ENCODE measurements around the gene LCE2D.
"Not testable (repeated sequence)": the region's sequence is repeated elsewhere in the genome, so short reads cannot be mapped to it uniquely, and the experiment has no call there.

LCE2D gene

DNA sequence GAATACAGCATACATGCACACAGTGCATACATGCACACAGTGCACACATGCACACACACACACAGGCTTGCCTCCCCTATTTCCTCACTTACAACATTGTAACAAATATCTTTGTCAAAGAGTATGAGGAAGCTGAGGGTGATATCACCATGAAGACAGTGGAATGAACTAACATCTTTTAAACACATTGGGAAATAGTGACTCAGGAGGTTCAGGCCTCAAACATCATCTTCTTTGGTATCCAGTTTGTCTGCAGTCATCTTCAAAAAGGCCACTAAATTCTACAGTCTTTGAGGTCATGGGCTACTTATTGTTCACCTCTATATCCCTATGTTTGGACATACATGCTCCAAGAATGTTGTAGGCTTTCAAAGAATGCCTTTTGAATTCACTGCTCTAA is 20.7 kb downstream of the LCE2D start:
- DNase-seq (ENCODE audit: insufficient read length, low spot score) (no peak), FAIRE-seq (no peak)

DNA sequence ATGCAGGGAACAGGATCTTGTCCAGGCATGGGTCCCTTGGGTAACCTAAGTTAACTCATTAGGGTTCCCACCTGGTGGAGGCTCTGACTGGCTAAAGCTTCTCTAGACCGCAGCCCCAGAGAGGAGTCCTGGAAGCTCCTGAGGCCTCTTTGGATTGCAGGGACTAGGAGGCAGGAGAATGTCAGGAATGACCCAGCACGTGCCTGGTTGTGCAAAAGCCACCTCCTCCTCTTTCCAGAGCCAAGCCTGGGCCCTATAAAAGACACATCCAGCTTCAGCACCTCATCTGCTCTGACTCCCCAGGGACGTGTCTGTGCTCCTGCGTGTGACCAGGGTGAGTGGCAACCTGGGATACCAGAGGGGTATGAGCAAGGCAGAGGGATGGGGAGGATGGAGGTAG is 22.6 kb downstream of the LCE2D start, which contains the start of gene LCE2B:
Gene LCE2B (plus strand): TSS at position 301 of the 400 bp plus-strand sequence. CDS start 721 bp downstream, outside the sequence.
- not testable (repeated sequence) for DNase-seq (ENCODE audit: insufficient read length, low spot score); FAIRE-seq

More for the DNA sequence above, 20.7 kb downstream of the LCE2D start:
- TF ChIP-seq, protein P1, sequence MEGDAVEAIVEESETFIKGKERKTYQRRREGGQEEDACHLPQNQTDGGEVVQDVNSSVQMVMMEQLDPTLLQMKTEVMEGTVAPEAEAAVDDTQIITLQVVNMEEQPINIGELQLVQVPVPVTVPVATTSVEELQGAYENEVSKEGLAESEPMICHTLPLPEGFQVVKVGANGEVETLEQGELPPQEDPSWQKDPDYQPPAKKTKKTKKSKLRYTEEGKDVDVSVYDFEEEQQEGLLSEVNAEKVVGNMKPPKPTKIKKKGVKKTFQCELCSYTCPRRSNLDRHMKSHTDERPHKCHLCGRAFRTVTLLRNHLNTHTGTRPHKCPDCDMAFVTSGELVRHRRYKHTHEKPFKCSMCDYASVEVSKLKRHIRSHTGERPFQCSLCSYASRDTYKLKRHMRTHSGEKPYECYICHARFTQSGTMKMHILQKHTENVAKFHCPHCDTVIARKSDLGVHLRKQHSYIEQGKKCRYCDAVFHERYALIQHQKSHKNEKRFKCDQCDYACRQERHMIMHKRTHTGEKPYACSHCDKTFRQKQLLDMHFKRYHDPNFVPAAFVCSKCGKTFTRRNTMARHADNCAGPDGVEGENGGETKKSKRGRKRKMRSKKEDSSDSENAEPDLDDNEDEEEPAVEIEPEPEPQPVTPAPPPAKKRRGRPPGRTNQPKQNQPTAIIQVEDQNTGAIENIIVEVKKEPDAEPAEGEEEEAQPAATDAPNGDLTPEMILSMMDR (IDR thresholded peaks at IDR 0.05; ENCODE audit: insufficient read depth, missing control alignments), result no peak

DNA sequence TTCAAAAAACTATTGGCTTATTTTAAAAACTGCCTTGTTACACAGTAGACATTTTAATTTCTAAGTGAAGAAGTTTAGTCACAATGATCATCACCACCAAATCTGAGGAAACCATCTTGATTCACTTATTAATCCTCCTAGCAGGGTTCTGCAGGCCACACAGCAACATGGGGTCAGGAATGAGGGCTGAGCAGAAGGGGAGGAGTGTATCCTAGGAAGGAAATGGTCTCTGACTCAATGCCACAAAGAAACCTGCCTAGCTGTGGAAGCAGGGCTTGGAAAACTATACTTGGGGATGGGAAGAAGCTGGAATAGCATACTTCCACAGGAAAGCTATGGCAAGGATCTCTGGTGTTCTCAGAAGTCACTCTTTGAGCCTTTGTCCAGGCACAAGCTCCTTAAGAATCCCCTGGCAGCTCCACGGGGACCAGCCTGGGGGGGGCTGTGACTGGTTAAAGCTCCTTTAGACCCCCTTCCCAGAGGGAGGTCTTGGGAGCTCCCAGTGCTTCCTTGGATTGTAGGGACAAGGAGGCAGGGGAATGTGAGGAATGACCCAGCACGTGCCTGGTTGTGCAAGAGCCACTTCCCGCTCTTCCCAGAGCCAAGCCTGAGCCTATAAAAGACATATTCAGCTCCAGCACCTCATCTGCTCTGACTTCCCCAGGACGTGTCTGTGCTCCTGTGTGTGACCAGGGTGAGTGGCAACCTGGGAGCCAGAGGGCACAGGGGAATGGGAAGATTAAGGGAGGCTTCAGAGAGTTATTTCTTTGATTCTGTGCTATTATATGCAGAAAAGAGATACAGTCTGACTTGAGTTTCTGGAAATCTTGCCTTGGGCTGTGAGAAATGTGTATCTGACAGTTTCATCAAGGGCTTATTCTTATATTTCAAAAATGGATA is 34.8 kb downstream of the LCE2D start, which contains the start of gene LCE2A:
Gene LCE2A (plus strand): TSS at position 645 of the 900 bp plus-strand sequence. CDS start 557 bp downstream, outside the sequence.
- no peak for DNase-seq (ENCODE audit: insufficient read length, low spot score)
- TF ChIP-seq, protein P1 (IDR thresholded peaks at IDR 0.05; ENCODE audit: insufficient read depth, missing control alignments), result no peak
- FAIRE-seq, result no peak

DNA sequence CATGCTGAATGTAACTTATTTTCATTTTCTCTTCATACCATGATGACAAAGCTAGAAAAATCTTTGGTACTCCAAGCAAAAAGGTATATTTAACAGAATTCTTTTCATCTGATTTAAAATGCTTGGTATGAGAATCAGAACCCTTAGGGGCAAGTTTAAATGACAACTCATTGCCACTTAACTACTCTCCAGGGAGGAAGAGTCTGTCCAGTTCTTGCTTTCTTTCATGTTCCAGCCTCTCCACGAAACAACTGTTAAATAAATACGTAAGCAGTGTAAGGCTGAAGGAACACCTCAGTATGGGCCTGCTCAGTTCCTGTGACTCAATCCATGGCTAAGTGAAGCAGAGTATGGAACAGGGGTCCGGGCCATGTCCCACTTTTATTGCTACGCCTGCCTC is 36.6 kb downstream of the LCE2D start:
- TF ChIP-seq, protein P1 (IDR thresholded peaks at IDR 0.05; ENCODE audit: insufficient read depth, missing control alignments), result no peak
- DNase-seq (ENCODE audit: insufficient read length, low spot score) (no peak), FAIRE-seq (no peak)

DNA sequence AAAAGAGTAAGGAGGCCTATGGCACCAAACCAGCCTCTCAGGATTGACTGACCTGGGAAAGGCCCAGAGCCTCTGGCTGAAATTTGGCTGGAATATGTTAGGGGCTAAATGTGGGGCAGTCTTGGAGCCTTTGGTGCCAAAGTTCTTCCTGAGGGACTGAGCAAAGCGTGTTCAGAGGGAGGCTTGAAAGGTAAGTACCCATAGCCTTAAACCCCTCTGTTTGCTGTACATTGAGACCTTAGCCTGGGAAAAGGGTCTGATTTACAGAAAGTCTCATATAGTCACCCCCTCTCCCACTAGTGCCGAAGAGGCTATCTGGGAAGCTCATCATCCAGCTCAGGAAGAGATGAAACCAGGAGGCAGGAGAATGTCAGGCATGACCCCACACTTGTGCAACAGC is 44.7 kb downstream of the LCE2D start, which contains the start of gene LCE4A:
Gene LCE4A (plus strand): TSS at position 301 of the 400 bp plus-strand sequence. CDS start 916 bp downstream, outside the sequence.
- no peak for FAIRE-seq
- DNase-seq (ENCODE audit: insufficient read length, low spot score), result no peak
- TF ChIP-seq, protein P1 (IDR thresholded peaks at IDR 0.05; ENCODE audit: insufficient read depth, missing control alignments), result no peak
